GM19351 (cell line): Measurements from ENCODE around the gene TRIM10.
"Not testable (repeated sequence)": the region's sequence is repeated elsewhere in the genome, so short reads cannot be mapped to it uniquely, and the experiment has no call there.

Experiments
- ATAC-seq: cut with Tn5 transposase; IDR thresholded peaks from one replicate; pipeline ENCODE4 v1.9.1; 2021; ENCODE audit warnings: mild to moderate bottlenecking, moderate library complexity; ENCODE audit not compliant: unreplicated experiment

Gene TRIM10

GRCh38 chr6:30130887-30131862, 29.8 kb downstream of the TRIM10 start:
- peak; percentile 55 for ATAC-seq

GRCh38 chr6:30130179-30130679, 30.8 kb downstream of the TRIM10 start:
- no peak for ATAC-seq

- no peak for ATAC-seq
Measured at GRCh38 chr6:30129265-30130178, 31.5 kb downstream of the TRIM10 start.

GRCh38 chr6:30127238-30128093, 33.5 kb downstream of the TRIM10 start:
- no peak for ATAC-seq

GRCh38 chr6:30122515-30122914, 38.5 kb downstream of the TRIM10 start:
- ATAC-seq = no peak

- no peak for ATAC-seq
Measured at GRCh38 chr6:30121446-30122366, 39.3 kb downstream of the TRIM10 start.

GRCh38 chr6:30118691-30119090, 42.3 kb downstream of the TRIM10 start:
- ATAC-seq = not testable (repeated sequence)

GRCh38 chr6:30116724-30117123, 44.3 kb downstream of the TRIM10 start:
- ATAC-seq = no peak

GRCh38 chr6:30113841-30114240, 47.2 kb downstream of the TRIM10 start:
- ATAC-seq = no peak

GRCh38 chr6:30113003-30113759, 47.8 kb downstream of the TRIM10 start, which contains the start of gene TRIM31:
Gene TRIM31, minus strand, starts transcription at chr6:30113090. Its CDS starts 285 bp downstream, at chr6:30112805.
- no peak for ATAC-seq

GRCh38 chr6:30112402-30112994, 48.5 kb downstream of the TRIM10 start:
- no peak for ATAC-seq

- ATAC-seq = no peak
Measured at GRCh38 chr6:30111266-30111856, 49.6 kb downstream of the TRIM10 start.

- no peak for ATAC-seq
Measured at GRCh38 chr6:30104661-30105060, 56.4 kb downstream of the TRIM10 start.

- ATAC-seq = no peak
Measured at GRCh38 chr6:30103872-30104179, 57.2 kb downstream of the TRIM10 start.

GRCh38 chr6:30102970-30103871, 57.8 kb downstream of the TRIM10 start:
- no peak for ATAC-seq

- no peak for ATAC-seq
Measured at GRCh38 chr6:30102414-30102969, 58.5 kb downstream of the TRIM10 start.
